Heart left ventricle (tissue), 16 donors: ENCODE measurements around the gene CAGE1. TPM values are rescaled to one million over a fixed set of nuclear protein-coding genes. Genes with fewer than 3 reads are reported as not detected.
"Not testable (repeated sequence)": the region's sequence is repeated elsewhere in the genome, so short reads cannot be mapped to it uniquely, and the experiment has no call there.

ENCODE experiments used
- ATAC-seq, 4 donors: fragments of 200-7000 bp; cut with Tn5 transposase; one replicate each; pipeline ENCODE4 v1.9.1; 2020 to 2022; ENCODE audit warnings: moderate library complexity in 4 of 4, mild to moderate bottlenecking in 3 of 4, moderate number of reproducible peaks in 1 of 4
- DNase-seq, 5 donors: peaks; one replicate each; pipeline ENCODE4 v3.0.0-alpha.2; 2020
- H3K27ac ChIP-seq, 12 donors: fragments of 200-600 bp; sonication (generic) in 4 of 12; one replicate each; pipeline versions ENCODE4 v1.5.0 to v1.8.0; 2016 to 2022; ENCODE audit warnings: mild to moderate bottlenecking in 2 of 12
- H3K27me3 ChIP-seq, 9 donors: fragments of 200-600 bp; sonication (generic) in 2 of 9; one replicate each; pipeline versions ENCODE4 v1.5.1 to v1.8.0; 2016 to 2022; ENCODE audit warnings: mild to moderate bottlenecking in 3 of 9
- H3K36me3 ChIP-seq, 9 donors: fragments of 200-600 bp; sonication (generic) in 2 of 9; one replicate each; pipeline versions ENCODE4 v1.5.0 to v1.8.0; 2018 to 2022; ENCODE audit warnings: mild to moderate bottlenecking in 2 of 9
- H3K4me1 ChIP-seq, 12 donors: fragments of 200-600 bp; sonication (generic) in 4 of 12; one replicate each; pipeline versions ENCODE4 v1.5.0 to v1.8.0; 2016 to 2022; ENCODE audit warnings: mild to moderate bottlenecking in 3 of 12
- H3K4me3 ChIP-seq, 12 donors: fragments of 200-600 bp; sonication (generic) in 4 of 12; one replicate each; pipeline versions ENCODE4 v1.5.0 to v1.8.0; 2017 to 2022; ENCODE audit warnings: mild to moderate bottlenecking in 9 of 12, moderate library complexity in 4 of 12
- H3K9me3 ChIP-seq, 12 donors: fragments of 200-600 bp; sonication (generic) in 4 of 12; one replicate each; pipeline versions ENCODE4 v1.5.0 to v1.8.0; 2016 to 2022; ENCODE audit warnings: mild to moderate bottlenecking in 1 of 12
- CTCF ChIP-seq, 12 donors: fragments of 200-600 bp; sonication (generic) in 4 of 12; IDR thresholded peaks; one replicate each; pipeline versions ENCODE4 v1.5.0 to v1.8.0; 2018 to 2022; ENCODE audit warnings: antibody characterized with exemption in 12 of 12, mild to moderate bottlenecking in 5 of 12
- POLR2A ChIP-seq, 2 donors: fragments of 450-650 bp; IDR thresholded peaks; one replicate each; pipeline ENCODE4 v1.6.1; 2017; ENCODE audit warnings: antibody characterized with exemption in 2 of 2, mild to moderate bottlenecking in 2 of 2, moderate library complexity in 2 of 2
- whole genome bisulfite sequencing, 4 donors: extraction: QIAGEN DNeasy Blood & Tissue Kit in 2 of 4; methylation state at CpG; one replicate each; pipeline versions ENCODE4 v1.1.5 to v1.1.7; 2013 to 2018; 5-methylcytosine and 5-hydroxymethylcytosine counted together
- intact Hi-C, 10 donors: fragments of 100-400 bp; cut with DNase I; formaldehyde crosslinking; loops; one replicate each; pipeline versions ENCODE4 v1.11.1 to v1.14.2; 2022
- polyA plus RNA-seq, 2 donors: library from polyadenylated mRNA; stranded (reverse); fragments of 200-250 nt; gene quantifications; one replicate each; pipeline ENCODE4 v1.2.3, GENCODE V29; 2013
- total RNA-seq, 9 donors: library from RNA; depleted of rRNA in 2 of 9; stranded (reverse); fragments of >200 nt in 2 of 9; fragmentation: NEBNext Ultra II Directional in 3 of 9; extraction: Animal tissue kit (Norgen Biotek cat#: 25700) in 3 of 9; gene quantifications; one replicate each; pipeline versions ENCODE4 v1.1.0 to v1.2.4, GENCODE V29; 2016 to 2023
- donor health status: ischemic (EF 13 %, LVEDD 7.1; RV severe dilation, severe dysfunction).
- donor health status: healthy with polysubstance abuse.
- donor health status: DM: no; HTN: yes; CAD: no.
- donor health status: DM: no; HTN: no; CAD: no.
- donor health status: ischemic (EF 25% LVEDD 6.9; RV normal size, moderate dysfunction).
- donor health status: ischemic (EF 25% LVEDD 5.7; RV mildly dilated, moderate dysfunction).
- donor health status: healthy.
- donor health status: DM: yes; HTN: yes; CAD: no.
- donor health status: ischemic (EF 35%, LVEDD 5.7; RV mildly dilated, moderate dysfunction).
- donor health status: nonischemic (EF 11% LVEDD 7.7; RV severe dilation, severe dysfunction).
- donor health status: DM: yes; HTN: yes; CAD: no.
- donor health status: PGD.
- donor health status: ischemic (EF 29% LVEDD 5.4; RV normal size, mild dysfunction).
- donor health status: nonischemic (EF 23%, LVEDD 6.1; RV moderate dilation, normal function).

The CAGE1 gene
- total and polyA plus RNA-seq, 11 donors: 0.54 TPM; not detected in 10

GRCh38 chr6:7373739-7374138 lies 15.8 kb downstream of the CAGE1 start:
- Histone ChIP-seq H3K9me3 (no peaks in the 10 kb centered on the region), H3K27me3 (peaks cover 0 to 6% (median 0%) of the 10 kb centered on the region in 9 donors), H3K4me3 (no peak overlapping the region), H3K36me3 (no peaks in the 10 kb centered on the region), H3K4me1 (no peaks in the 10 kb centered on the region), H3K27ac (no peak overlapping the region)
- no peak for ATAC-seq
- no peak for DNase-seq
- intact Hi-C loops: no loop called here
- 34 to 43% (median 37%) methylated on average over 3 of the region's 3 CpGs for WGBS, 4 donors
- TF ChIP-seq CTCF (IDR thresholded peaks at IDR 0.05): no peak
- no peak for TF ChIP-seq POLR2A (IDR thresholded peaks at IDR 0.05)

- intact Hi-C loops: no loop called here
- whole genome bisulfite sequencing, 4 donors: 80 to 86% (median 82%) methylated on average over 7 of the region's 7 CpGs
- no peak for TF ChIP-seq POLR2A (IDR thresholded peaks at IDR 0.05)
- Histone ChIP-seq H3K36me3 (no peaks in the 10 kb centered on the region), H3K27me3 (no peaks in the 10 kb centered on the region), H3K27ac (no peak overlapping the region), H3K4me3 (no peak overlapping the region), H3K4me1 (no peaks in the 10 kb centered on the region), H3K9me3 (no peaks in the 10 kb centered on the region)
- no peak for DNase-seq
- no peak for ATAC-seq
These were observed 22.1 kb downstream of the CAGE1 start for GRCh38 chr6:7367408-7367807.

- H3K4me1 ChIP-seq, H3K4me3 ChIP-seq, H3K27me3 ChIP-seq, H3K36me3 ChIP-seq, intact Hi-C loops, ATAC-seq, H3K27ac ChIP-seq, H3K9me3 ChIP-seq, DNase-seq: not testable (repeated sequence)
- 60 to 75% (median 67%) methylated on average over 3 of the region's 3 CpGs for WGBS, 4 donors
These were observed 37.6 kb downstream of the CAGE1 start for GRCh38 chr6:7351916-7352315.

GRCh38 chr6:7350591-7350990 lies 39.0 kb downstream of the CAGE1 start:
- H3K4me1 ChIP-seq, ATAC-seq, H3K36me3 ChIP-seq, H3K4me3 ChIP-seq, DNase-seq, H3K9me3 ChIP-seq, H3K27me3 ChIP-seq, intact Hi-C loops, H3K27ac ChIP-seq: not testable (repeated sequence)
- WGBS, 4 donors: 78 to 85% (median 82%) methylated on average over 1 of the region's 1 CpG

- H3K4me1 ChIP-seq, intact Hi-C loops, H3K4me3 ChIP-seq, H3K27me3 ChIP-seq, H3K9me3 ChIP-seq, ATAC-seq, DNase-seq, H3K27ac ChIP-seq, H3K36me3 ChIP-seq: not testable (repeated sequence)
- 53 to 65% (median 58%) methylated on average over 2 of the region's 2 CpGs for WGBS, 4 donors
These were observed 42.0 kb downstream of the CAGE1 start for GRCh38 chr6:7347551-7347997.

- 66 to 87% (median 80%) methylated on average over 10 of the region's 10 CpGs for WGBS, 4 donors
- ATAC-seq, H3K36me3 ChIP-seq, H3K4me3 ChIP-seq, H3K27me3 ChIP-seq, H3K27ac ChIP-seq, intact Hi-C loops, DNase-seq, H3K9me3 ChIP-seq, H3K4me1 ChIP-seq: not testable (repeated sequence)
These were observed 44.6 kb downstream of the CAGE1 start for GRCh38 chr6:7344773-7345450.
